GM18873 (cell line): Measurements from ENCODE around the gene SCYGR1.
"Not testable (repeated sequence)": the region's sequence is repeated elsewhere in the genome, so short reads cannot be mapped to it uniquely, and the experiment has no call there.

Experiments
- ATAC-seq: cut with Tn5 transposase; IDR thresholded peaks from one replicate; pipeline ENCODE4 v1.9.1; 2021; ENCODE audit warnings: mild to moderate bottlenecking, moderate library complexity, moderate number of reproducible peaks; ENCODE audit not compliant: unreplicated experiment, low FRiP score

SCYGR1 gene

GRCh38 chr2:227374158-227374557 lies 13.6 kb downstream of the SCYGR1 start:
- no peak for ATAC-seq

GRCh38 chr2:227373389-227373788 lies 14.4 kb downstream of the SCYGR1 start:
- ATAC-seq: no peak

GRCh38 chr2:227370791-227371312 lies 16.9 kb downstream of the SCYGR1 start:
- no peak for ATAC-seq

GRCh38 chr2:227370092-227370491 lies 17.7 kb downstream of the SCYGR1 start:
- no peak for ATAC-seq

DNA sequence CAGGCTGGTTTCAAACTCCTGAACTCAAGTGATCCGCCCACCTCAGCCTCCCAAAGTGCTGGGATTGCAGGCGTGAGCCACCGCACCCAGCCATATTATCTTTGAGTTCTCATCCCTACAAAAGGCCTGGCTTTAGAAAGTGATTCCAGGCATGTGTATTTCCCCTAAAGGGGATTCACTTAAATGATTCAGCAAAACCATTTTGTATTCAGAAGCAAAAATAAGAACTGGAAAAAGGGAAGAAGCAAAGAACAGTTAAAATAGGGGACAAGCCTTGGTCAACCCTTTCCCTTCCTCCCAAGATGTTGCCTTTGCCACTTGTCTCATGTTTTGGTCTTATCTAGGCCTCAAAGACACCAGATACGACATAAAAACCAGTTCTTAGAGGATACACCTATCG lies 19.2 kb downstream of the SCYGR1 start:
- no peak for ATAC-seq

DNA sequence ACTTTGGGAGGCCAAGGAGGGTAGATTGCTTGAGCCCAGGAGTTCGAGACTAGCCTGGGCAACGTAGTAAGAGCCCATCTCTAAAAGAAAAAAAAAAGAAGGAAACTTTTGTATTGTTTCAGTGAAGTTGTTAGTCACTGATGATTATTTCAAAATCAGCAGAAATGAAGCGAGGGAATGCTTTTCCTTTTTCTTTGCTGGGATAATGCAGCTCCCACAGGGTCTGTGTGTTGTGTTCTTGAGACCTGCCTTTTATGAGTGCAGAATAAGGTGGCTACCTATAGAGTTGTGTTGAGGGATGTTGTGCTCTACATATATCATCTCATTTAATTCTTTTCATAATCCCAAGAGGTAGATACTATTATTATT lies 20.3 kb downstream of the SCYGR1 start:
- no peak for ATAC-seq

GRCh38 chr2:227366769-227367426 lies 20.9 kb downstream of the SCYGR1 start:
- ATAC-seq: no peak

DNA sequence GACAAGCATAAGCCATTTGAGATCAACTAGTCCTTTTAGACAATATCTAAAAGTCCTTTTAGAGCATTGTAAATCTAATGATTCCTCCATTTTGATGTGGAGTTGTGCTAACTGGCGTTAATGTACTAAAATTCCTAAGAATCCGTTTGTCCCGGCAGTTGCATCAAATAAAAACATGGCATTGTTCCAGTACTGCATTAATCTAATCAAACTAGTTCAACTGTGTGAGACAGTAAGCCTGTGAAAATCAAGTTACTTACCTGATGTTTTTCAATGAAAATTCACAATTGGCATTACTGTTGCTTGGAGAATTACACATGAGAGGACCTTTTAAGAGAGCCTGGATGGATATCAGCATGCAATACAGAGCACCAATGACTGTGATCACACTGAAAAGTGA lies 21.9 kb downstream of the SCYGR1 start:
- no peak for ATAC-seq

GRCh38 chr2:227364585-227365263 lies 23.0 kb downstream of the SCYGR1 start:
- not testable (repeated sequence) for ATAC-seq

GRCh38 chr2:227363756-227364155 lies 24.0 kb downstream of the SCYGR1 start:
- no peak for ATAC-seq

GRCh38 chr2:227360351-227360750 lies 27.4 kb downstream of the SCYGR1 start:
- no peak for ATAC-seq

- ATAC-seq: peak; percentile 78
These were observed 36.1 kb downstream of the SCYGR1 start for GRCh38 chr2:227351639-227352038.

- no peak for ATAC-seq
These were observed 37.6 kb downstream of the SCYGR1 start for GRCh38 chr2:227349989-227350612.

- no peak for ATAC-seq
These were observed 39.4 kb downstream of the SCYGR1 start for GRCh38 chr2:227348324-227348723.

DNA sequence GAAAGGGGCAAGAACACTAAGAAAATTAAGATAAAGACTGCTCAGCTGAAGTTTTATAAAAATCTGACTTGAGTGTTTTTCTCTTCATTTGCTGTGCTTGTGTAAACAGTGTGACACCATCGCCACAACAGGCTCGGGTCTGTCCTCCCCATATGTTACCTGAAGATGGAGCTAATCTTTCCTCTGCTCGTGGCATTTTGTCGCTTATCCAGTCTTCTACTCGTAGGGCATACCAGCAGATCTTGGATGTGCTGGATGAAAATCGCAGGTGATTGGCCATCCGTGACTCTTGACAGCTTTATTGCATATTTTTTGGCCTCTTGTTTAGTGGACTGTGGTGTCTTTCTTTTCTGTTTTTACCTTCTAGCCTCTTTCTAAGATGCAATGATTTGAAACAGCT lies 40.6 kb downstream of the SCYGR1 start:
- ATAC-seq: no peak

DNA sequence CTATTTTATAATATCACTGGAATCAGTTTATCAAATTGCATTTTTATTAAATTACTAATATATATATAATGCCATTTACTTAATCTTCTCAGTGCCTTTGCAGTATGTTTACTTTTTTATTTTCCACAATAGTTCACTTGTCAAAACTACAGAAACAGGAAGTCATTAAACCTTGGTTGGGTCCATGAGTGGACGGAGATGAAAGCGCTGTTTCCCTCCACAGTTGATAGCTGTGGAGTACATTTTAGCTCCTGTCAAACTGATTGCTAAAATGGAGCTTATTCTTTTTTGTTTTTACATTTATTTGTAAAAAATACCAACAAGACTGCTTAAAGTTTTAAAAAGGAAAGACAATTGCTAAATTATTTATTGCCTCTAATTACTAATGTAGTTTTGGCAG lies 43.5 kb downstream of the SCYGR1 start:
- ATAC-seq: no peak

- ATAC-seq: no peak
These were observed 46.2 kb downstream of the SCYGR1 start for GRCh38 chr2:227341553-227341952.

DNA sequence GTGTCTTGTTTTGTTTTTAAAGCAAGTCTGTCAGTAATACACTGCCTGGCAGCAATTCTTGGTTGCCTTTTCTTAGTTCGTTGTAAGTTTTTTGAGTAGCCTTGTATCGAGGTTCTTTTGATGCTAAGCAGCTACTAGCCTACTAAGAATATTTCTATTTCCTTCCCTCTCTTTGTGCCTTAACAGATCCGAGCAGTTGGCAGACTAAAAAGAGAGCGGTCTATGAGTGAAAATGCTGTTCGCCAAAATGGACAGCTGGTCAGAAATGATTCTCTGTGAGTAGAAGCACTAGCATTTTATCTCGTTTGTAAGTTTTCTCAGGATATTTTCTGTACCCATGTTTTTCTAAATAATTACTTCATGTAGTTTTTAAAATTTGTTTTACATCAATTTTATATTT lies 47.6 kb downstream of the SCYGR1 start:
- no peak for ATAC-seq

DNA sequence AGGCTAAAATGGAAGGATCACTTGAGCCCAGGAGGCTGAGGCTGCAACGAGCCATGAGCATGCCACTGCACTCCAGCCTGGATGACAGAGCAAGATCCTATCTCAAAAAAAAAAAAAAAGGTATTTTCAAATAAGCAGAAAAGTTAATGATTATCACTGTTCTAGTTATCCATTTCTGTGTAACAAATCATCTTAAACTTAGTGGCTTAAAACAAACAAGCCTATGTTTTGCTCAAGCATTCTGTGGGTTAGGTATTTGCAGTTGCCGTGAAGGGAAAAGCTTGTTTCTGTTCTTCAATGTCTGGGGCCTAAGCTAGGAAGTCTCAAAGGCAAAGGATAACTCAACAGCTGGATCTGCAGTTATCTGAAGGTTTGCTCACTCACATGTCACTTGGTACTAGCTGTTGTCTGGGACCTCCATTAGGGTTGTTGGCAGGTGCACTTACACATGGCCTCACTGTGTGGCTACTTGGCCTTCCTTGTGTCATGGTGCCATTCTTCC lies 48.6 kb downstream of the SCYGR1 start:
- ATAC-seq: no peak
